Bronchial epithelial cell (primary cell): ENCODE data around the gene LYRM1. TPM values are rescaled to one million over a fixed set of nuclear protein-coding genes. Genes with fewer than 3 reads are reported as not detected.
"Not testable (repeated sequence)": the region's sequence is repeated elsewhere in the genome, so short reads cannot be mapped to it uniquely, and the experiment has no call there.

ENCODE experiments used
- DNase-seq: peaks from one replicate; pipeline ENCODE4 v3.0.0-alpha.2; 2010; ENCODE audit warnings: low read depth
- FAIRE-seq: peaks from 2 replicates; lab custom pipeline; 2011; peaks lifted over from hg19 to GRCh38; lab: Jason Lieb, UNC
- H3K27me3 ChIP-seq: 2 replicates; pipeline ENCODE4 v1.5.1; 2011; ENCODE audit warnings: low read length; ENCODE audit not compliant: control insufficient read depth, insufficient read depth
- H3K36me3 ChIP-seq: 2 replicates; pipeline ENCODE4 v1.5.1; 2011; ENCODE audit warnings: low read length; ENCODE audit not compliant: control insufficient read depth, insufficient read depth
- H3K4me3 ChIP-seq: 2 replicates; pipeline ENCODE4 v1.5.1; 2011; ENCODE audit warnings: mild to moderate bottlenecking, low read depth, low read length, control low read depth
- total RNA-seq: library from RNA; depleted of rRNA; stranded (reverse); fragments of >200 nt; gene quantifications from 2 replicates; pipeline ENCODE4 v1.2.1, GENCODE V29; 2014
- TF ChIP-seq, protein P1 (sequence below): IDR thresholded peaks from 2 replicates; pipeline ENCODE4 v1.5.1; 2011; ENCODE audit warnings: mild to moderate bottlenecking, moderate library complexity, low read length, control low read depth, inconsistent platforms; ENCODE audit not compliant: insufficient read depth, severe bottlenecking

Gene LYRM1
- total RNA-seq, 1 donor from 2014 or later = 40.8 TPM

DNA sequence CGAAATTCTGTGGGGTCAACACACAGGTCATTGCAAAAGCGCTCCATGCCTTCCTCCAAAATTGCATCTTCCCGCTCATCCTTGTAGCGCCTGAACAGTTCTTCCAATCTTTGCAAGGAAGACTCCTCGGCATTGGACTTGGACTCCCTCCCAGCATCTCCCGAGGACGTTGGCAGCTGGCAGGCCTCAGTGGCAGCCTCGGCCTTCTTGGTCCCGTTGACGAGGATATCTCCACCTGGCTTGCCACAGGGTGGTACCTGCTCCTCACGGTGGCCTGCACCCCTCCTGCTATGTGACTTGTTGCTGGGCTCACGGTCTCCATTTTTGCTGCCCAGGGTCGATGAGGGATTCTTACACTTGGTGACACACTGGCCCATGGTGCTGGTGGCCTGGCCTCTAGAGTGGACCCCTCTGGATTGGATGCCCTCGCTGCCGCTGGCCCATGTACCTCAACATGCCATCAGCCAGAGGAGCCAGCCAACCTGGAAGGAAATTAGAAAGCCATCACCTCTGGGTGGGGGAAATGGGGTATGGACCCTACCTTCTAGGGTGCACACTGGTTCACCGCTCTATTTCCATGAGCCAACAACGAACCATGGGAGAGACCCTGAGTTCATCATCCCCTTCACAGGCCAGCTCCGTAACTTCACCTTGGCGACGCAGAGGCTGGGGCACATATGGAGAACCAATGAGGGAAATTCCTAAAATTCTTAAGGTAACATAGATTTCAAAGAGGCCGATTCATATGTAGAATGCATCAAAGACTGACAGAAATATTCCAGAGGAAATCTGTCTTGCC, 38.2 kb upstream of the LYRM1 start:
- FAIRE-seq (no peak), DNase-seq (no peak)
- Histone ChIP-seq H3K27me3 (no peaks in the 10 kb centered on the region), H3K36me3 (peaks cover 9% of the 10 kb centered on the region), H3K4me3 (no peak overlapping the region)
- TF ChIP-seq, protein P1, sequence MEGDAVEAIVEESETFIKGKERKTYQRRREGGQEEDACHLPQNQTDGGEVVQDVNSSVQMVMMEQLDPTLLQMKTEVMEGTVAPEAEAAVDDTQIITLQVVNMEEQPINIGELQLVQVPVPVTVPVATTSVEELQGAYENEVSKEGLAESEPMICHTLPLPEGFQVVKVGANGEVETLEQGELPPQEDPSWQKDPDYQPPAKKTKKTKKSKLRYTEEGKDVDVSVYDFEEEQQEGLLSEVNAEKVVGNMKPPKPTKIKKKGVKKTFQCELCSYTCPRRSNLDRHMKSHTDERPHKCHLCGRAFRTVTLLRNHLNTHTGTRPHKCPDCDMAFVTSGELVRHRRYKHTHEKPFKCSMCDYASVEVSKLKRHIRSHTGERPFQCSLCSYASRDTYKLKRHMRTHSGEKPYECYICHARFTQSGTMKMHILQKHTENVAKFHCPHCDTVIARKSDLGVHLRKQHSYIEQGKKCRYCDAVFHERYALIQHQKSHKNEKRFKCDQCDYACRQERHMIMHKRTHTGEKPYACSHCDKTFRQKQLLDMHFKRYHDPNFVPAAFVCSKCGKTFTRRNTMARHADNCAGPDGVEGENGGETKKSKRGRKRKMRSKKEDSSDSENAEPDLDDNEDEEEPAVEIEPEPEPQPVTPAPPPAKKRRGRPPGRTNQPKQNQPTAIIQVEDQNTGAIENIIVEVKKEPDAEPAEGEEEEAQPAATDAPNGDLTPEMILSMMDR = no peak

GRCh38 chr16:20864376-20864775, 36.2 kb upstream of the LYRM1 start:
- H3K4me3 ChIP-seq, H3K36me3 ChIP-seq, FAIRE-seq, DNase-seq, H3K27me3 ChIP-seq: not testable (repeated sequence)

- H3K4me3 ChIP-seq = no peak overlapping the region
- FAIRE-seq = no peak
- DNase-seq = peak; percentile 95
- no peaks in the 10 kb centered on the region for H3K27me3 ChIP-seq
- TF ChIP-seq, protein P1 = no peak
- H3K36me3 ChIP-seq = peaks cover 6% of the 10 kb centered on the region
Measured at GRCh38 chr16:20865420-20866131, 35.0 kb upstream of the LYRM1 start.

GRCh38 chr16:20866145-20866772, 34.3 kb upstream of the LYRM1 start:
- FAIRE-seq (no peak), DNase-seq (peak; percentile 89)
- Histone ChIP-seq H3K36me3 (peaks cover 5% of the 10 kb centered on the region), H3K4me3 (no peak overlapping the region), H3K27me3 (no peaks in the 10 kb centered on the region)
- TF ChIP-seq, protein P1 = no peak

DNA sequence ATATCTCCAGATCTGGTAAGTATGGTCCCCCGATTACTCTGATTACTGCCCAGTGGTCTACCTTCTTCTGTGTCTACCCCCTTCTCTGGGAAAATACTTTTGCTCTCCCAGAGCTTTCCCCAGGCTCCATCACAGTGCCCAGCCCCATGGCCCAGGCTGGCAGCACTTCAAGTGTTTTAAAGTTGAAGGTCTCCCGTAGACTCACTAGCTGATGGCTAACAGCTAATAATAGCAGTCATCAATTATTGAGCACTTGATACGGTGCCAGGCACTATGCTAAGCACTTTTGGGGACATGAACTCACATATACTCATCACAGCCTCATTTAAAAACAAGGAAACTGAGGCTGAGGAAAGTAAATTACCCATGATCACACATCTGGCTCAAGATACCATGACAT, 33.8 kb upstream of the LYRM1 start:
- peaks cover 5% of the 10 kb centered on the region for H3K36me3 ChIP-seq
- FAIRE-seq (no peak), DNase-seq (no peak)
- H3K27me3 ChIP-seq = no peaks in the 10 kb centered on the region
- TF ChIP-seq, protein P1 = no peak
- no peak overlapping the region for H3K4me3 ChIP-seq

DNA sequence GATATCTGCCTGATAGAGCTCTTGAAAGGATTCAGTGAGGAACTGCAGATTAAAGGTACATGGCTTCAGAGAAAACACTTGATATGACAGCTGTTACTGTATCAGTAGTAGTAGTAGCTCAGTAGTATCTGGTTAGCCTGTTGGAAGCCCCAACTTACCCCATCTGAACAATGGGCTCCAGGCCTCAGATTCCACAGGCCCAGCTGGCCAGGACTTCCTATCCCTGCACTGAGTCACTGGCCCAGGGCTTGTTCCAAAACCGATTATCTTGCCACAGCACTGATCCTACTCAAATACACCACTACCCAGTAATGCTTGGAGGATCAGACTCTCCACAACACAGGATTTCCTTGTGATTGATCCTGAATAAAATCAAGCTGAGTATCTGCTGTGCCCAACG, 33.0 kb upstream of the LYRM1 start:
- TF ChIP-seq, protein P1 = no peak
- DNase-seq (peak; percentile 32), FAIRE-seq (no peak)
- Histone ChIP-seq H3K27me3 (no peaks in the 10 kb centered on the region), H3K4me3 (no peak overlapping the region), H3K36me3 (no peaks in the 10 kb centered on the region)
